Stimulated activated CD8-positive, alpha-beta memory T cell treated with anti-CD3 and anti-CD28 coated beads, Interleukin-15, amount 100 ng/mL, for 1 hour (primary cell): ENCODE data around the gene DIO1.

Experiments
- DNase-seq: peaks from one replicate; pipeline ENCODE4 v3.0.0-alpha.2; 2020; ENCODE audit warnings: low read depth

The DIO1 gene

DNA sequence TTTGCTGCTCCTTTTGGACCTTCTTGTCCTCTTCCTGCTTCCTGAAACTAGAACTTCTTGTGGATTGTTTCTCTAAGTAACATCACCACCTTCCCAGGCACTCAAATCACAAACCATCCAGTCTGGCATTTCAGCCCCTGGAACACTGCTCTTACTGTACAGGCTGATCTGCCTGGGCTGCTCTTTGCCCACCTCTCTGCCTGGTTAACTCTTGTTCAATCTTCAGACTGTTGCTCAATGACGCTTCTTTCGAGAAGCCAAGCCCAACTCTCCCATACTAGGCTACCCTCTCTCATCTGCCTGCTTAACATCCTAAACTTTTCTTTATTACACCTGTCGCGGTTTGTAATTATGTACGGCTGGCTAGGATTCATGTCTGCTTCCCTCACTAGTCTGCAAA, 657 bp downstream of the DIO1 start:
- DNase-seq: no peak

DNA sequence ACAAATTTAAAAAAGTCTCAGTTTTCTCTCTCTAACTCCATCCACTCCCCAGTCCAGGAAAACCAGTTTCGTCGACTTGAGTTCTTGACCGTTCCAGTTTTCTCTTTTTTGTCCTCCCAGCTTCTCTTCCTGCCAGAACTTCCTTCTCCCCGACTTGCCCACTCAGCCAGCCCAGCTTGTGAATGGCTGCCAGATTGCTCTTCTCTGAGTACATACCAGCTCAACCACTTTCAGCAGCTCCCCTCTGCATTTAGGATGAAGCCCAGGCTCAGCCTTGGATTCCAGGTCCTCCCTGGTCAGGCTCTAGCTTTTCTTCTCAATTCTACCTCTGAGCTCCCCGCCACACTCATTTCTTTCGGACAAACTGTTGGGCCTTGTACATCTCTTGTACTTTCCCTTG, 1.4 kb downstream of the DIO1 start:
- no peak for DNase-seq

DNA sequence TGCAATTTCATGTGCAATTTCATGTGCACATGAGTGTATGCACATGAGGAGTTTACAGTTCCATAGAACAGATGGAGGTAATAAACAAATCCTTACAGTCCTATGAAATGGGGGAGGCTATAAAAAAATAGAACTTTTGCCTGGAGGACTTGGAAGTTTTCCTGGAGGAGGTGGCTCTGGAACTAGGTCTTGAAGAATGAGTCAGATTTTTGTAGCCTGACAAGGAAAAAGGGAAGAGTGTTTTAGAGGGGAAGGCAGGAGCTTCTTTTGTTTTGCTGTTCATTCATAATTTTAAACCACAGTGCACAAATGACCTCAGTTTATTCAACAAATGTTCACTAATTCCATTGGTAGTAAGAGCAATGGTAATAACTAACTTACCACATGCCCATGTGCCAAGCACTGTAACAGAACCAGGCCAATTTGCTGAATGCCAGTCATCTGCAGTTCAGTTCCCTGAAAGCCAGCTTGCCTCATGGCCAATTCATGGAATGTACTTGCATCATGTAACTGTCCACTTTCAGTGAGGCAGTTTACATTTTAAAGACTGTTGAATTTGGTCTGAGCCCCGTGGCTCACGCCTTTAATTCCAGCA, 2.7 kb downstream of the DIO1 start:
- DNase-seq: no peak

DNA sequence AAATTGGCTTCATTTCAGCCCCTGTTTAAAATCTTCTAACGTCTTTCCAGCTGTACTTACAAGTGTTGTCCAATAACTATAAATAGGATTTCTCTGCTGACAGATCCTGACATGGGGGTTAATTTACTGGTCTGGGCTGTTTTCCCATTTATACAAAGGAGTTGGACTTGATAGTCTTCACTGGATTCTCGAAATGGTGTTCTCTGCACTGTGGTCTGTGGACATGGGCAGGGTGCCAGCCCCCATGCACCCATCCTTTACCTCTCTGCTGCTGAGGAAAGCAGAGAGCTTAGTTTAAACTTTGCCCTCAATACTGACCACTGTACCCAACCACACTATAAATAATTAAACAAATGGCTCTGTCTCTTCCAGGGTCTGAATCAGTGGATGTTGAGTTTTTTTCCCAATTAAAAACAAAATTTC, 5.2 kb downstream of the DIO1 start:
- no peak for DNase-seq

DNA sequence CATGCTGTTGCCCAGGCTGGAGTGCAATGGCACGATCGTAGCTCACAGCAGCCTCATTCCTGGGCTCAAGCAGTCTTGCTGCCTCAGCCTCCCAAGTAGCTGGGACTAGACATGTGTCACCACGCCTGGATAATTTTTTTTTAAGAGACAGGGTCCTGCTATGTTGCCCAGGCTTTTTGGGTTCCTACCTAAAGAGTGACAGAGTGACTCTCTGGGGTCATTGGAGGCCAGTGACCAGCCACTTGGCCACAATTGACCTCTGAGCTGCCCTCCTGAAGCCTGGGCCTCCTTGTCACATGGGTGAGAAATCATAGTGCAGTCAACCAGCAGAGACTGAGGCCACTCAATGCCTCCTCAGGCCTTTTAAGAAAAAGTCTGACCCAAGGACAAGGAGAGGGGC, 5.7 kb downstream of the DIO1 start:
- no peak for DNase-seq

DNA sequence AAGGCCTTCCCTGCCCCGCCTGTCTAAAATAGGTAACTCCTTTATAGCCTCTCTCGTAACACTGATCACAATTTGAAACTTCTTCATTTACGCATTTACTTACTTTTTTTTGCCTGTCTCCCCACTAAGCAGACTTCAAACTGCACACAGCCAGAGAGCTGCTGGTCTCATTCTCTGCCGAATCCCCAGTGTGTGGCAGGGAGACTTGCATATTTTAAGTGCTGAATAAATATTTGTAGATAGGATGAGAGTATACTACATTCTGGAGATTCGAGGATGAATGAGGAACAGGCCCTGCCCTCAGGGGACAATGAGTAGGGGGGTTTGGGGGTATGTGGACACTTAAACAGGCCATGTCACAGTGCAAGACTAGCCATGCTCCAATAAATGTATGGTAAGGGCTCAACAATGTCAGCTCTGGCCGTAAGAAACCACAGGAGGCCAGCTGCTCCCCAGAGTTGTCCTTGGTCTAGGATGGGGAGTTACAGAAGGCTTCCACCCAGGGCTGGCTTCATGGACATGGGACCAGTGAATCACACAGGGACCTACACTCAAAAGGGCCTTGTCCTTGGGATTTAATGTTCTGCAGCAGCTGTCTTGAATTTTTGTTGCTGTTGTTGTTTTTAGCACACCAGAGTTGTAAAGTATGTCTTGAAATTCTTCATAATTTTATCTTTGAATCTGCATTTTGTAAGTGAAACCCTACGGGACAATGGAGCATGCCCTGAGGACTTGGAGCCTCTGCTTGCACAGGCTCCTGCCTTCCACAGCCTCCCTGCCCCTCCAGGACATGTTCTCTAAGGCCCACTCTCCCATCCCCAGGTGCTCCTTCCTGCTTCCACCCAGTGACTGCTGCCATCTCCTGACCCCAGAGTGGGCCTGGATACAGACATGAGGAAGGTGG, 8.5 kb downstream of the DIO1 start:
- DNase-seq: no peak

DNA sequence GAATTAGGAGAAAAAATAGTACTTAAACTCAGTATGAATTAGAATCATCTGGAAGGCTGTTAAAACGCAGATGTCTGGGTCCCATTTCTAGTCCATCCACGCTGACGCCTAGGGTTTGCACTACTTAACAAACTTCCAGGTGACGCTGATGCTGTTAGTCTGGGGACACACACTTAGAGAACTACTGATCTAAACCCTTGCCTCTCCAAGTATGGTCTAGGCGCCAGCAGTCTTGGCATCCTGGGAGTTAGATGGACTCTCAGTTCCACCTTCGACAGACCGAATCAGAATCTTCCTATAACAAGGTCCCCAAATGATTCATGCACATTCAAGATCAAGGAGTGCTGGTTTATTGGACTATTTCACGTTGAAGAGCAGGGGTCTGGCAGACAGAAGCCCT, 11.5 kb downstream of the DIO1 start:
- no peak for DNase-seq

DNA sequence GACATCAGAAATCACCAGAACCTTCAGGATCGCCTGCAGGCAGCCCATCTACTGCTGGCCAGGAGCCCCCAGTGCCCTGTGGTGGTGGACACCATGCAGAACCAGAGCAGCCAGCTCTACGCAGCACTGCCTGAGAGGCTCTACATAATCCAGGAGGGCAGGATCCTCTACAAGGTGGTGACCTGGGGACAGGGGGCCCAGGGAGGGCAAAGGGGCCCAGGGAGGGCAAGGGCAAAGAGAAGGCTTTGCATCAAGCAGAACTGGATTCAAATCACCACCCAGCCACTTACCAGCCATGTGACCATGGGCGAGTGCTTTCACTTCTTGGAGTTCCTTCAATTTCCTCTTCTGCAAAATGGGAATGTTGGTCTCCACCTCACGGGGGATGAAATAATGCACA, 12.1 kb downstream of the DIO1 start:
- no peak for DNase-seq

DNA sequence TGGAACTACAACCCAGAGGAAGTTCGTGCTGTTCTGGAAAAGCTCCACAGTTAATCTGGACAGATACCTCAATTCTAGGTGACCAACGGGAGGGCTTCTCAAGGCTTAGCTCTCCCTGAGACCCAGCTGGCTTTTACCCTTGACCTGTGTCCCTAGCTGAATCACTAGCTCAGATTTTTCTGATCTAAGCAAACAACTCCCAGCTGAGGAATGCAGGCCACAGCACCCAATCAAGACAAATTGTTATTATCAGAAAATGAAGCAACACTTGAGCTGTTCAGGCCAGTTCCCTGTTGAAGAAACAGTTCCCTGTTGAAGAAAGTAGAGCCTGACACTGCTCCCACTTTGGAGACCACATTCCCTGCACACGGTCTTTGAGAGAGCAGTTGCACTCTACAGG, 16.0 kb downstream of the DIO1 start:
- no peak for DNase-seq

DNA sequence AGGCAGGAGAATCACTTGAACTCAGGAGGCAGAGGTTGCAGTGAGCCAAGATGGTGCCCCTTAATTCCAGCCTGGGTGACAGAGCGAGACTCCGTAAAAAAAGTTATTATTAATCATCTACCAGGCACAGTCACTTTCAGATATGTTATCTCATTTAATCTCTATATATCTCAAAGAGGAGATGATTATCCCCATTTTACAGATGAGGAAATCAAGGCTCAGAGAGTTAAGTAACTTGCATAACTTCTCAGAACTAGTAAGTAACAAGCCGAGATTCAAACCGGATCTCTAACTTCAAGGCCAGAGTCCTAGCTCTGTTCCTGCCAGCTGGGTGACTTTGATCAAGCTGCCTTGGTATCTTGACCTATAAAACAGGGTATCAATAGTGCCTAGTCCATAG, 17.5 kb downstream of the DIO1 start:
- DNase-seq: no peak

DNA sequence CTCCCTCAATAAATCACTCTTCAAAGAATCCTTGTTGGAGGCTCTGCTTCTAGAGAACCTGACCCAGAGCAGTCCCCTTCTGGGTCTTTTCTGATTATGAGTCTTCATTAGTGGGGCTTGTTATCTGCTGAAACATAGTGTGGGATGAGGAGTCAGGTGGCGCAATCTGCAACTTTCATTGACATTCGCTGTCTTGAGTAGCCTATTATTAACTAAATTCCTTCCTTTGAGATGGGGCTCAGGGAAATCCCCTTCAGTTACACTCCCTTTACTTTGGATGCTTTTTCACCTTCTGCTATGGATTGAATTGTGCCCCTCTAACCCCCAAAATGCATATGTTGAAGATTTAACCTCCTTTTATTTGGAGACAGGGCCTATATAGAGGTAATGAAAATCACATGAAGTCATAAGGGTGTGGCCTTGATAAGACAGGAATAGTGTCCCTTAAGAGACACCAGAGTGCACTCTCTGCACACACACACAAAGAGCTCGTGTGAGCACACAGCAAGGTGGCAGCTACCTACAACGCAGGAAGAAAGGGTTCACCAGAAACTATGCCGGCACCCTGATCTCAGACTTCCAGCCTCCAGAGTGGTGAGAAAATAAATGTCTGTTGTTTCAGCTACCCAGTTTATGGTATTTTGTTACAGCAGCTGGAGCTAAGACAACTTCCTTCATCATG, 19.5 kb downstream of the DIO1 start:
- DNase-seq: no peak

DNA sequence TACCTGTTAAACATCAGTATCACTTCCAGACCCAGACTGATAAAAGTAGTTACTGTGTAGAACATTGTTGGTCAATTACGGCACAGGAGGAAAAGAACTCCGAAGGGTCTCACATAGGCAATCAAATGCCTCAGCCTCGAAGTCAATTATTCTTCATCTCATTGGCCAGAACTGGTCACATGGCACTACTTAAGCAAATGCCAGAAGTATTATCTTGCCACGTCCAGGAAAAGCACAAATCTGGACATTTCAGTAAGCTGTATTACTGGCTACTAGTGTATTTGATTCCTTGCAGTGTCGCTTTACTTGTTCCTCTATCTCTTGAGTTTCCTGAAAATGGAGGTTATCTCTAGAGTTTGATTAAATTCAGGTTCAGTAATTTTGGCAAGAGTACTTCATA, 24.4 kb downstream of the DIO1 start:
- DNase-seq: no peak

DNA sequence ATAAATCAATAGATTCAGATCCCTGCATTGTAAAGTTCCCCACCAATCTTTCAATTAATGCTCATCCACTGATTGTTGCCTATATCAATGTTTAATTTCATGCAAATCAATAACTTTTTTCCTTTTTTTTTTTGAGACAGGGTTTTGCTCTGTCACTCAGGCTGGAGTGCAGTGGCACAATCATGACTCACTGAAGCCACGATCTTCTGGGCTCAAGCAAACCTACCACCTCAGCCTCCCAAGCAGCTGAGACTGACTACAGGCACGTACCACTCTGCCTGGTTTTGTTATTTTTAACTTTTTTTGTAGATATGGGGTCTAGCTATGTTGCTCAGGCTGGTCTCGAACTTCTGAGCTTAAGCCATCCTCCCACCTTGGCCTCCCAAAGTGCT, 25.7 kb downstream of the DIO1 start:
- DNase-seq: no peak

DNA sequence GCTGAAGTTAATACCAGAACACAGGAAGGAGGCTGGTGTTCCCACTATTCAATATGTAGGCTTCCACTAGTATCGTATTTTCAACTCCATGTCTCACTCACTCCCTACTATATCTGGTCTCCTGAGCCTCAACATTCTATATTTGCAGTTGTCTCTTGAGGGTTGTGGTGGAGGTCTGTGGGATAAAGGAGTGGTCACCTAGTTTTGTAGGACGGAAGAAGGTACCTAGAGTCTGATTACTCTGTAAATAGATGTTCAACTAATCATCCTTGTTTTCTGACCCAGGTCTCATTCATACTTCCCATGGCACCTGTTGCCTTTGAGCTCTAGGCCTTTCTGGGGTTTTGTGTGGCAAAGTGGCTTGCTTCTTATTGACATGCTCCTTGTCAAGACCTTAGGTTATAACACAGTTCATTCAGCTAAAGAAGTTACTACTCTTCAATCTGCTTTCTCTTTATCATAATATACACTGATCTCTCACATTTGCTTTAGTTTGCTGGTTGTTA, 33.4 kb downstream of the DIO1 start:
- DNase-seq: no peak

DNA sequence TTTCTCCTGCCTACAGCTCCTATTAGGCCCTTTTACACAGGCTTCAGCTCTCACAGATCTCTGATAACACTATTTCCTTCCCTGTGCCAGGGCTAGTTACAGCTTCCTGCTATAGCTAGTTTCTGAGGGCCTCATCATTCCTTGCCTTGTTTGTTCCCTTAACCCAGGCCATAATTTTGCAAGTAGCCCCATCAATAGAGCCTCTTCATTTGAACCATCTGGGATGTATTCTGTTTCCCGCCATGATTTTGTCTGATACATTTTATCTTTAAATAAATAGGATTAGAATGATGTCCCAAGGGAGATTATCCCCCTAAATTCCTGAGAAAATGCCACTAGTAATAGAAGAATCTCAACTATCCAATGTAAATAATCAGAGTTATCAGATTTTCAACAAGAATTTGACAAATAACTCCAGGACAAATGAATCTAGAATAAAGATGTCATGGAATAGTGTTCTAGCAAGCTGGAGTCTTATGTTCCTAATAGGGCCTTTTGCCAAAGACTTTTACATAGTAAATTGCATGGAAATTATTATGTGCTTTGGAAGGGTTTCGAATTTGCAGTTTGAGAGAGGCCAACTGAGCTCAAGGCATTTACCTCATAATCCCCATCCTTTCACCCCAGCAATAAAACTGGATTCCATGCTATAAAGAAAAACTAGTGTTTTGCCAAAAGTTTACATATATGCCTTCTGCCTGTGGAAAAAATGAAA, 35.4 kb downstream of the DIO1 start:
- DNase-seq: no peak

DNA sequence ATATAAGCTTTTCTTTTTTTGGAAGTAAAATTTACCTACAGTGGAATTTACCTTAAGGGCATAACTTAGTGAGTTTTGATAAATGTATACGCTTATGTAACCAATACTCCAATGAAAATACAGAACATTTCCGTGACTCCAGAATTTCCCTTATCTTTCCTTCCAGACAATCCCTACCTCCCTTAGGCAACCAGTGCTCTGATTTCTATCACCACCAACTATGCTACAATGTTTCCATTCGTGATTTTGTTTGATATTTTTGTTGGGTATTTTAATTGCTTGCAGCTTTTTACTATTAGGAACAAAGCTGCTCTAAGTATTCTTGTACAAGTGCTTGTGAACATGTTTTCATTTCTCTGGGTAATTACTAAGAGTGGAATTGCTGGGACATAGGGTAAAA, 36.9 kb downstream of the DIO1 start:
- no peak for DNase-seq

DNA sequence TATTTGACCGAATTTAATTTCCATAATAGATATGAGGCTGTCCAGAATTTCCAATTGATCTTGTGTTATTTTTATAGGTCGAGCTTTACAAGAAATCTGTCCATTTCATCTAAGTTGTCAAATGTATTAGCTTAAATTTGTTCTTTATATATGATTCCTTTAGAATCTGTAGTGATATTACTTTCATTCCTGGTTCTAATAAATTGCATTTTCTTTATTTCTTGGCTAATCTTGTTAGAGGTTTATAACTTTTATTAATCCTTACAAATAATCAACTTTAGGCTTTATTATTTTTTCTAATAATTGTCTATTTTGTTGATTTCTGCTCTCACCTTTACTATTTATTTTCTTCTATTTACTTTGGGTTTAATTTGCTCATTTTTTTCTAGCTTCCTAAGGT, 37.5 kb downstream of the DIO1 start:
- DNase-seq: no peak

DNA sequence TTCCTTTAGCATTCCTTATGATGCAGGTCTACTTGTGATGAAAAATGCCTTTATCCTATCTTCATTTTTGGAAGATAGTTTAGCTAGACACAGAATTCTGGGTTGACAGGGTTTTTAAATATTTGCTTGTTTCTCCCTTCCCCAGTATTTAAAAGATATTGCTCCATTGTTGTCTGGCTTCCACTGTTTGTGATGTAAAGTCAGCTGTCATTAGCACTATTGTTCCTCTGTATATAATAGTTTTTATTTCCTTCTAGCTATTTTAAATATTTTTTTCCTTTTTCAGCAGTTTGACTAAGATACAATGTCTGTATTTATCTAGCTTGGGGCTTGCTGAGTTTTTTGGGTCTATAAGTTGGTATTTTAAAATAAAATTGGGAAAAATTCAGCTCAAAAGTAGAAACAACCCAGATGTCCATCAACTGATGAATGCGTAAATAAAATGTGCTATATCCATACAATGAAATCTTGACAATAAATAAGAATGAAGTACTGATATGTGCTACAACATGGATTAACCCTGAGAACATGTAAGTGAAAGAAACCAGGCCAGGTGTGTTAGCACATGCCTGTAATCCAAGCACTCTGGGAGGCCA, 40.3 kb downstream of the DIO1 start:
- no peak for DNase-seq

DNA sequence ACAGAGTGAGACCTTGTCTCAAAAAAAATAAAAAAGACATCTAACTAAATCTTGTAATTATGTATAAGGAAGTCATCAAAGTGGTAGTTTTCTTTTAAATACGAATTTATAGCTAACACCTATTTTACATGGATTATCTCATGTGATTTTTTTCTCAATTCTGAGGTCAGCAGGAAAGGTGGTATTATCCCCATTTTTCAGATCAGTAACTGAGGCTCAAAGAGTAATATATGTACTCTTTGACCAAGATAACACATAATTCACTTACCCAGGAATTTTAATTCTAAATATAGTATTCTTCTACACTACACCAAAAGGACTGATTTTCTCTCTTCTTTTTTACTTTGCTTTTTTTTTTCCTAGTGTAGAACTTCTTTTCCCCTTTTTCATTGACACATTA, 42.4 kb downstream of the DIO1 start:
- DNase-seq: no peak

DNA sequence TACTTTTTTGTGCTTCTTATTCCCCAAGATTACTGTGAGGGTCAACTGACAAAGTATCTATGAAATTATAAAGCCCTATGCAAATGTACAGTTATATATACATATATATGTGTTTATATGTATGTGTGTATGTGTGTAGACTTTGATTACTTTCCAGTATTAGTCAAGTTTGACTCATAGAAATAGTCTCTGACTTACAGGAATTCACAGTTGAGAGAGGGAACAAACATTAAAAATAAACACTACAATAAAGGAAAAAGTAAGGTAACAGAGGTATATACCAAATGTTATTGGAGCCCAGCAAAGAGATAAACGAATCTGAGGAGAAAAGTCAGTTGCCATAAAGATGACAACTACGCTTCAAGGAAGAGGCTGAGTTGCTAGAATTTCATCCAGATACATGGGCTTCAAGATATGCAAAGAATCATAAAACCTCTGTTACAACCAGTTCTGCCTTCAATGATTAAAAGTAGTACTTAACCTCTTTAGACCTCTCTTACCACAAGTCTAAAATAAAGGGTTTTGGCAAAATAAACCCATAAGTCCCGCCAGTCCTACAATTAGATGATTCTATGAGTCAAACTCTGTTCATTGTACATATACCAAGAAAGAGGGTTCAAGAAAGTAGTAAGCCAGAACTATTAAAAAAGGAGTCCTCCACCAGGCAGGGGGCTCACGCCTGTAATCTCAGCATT, 44.3 kb downstream of the DIO1 start:
- DNase-seq: no peak
